NCI-H345 treated with DMSO at 0.1 percent for 48 hours (cell line): ENCODE data around the gene ZNF483.
"Not testable (repeated sequence)": the region's sequence is repeated elsewhere in the genome, so short reads cannot be mapped to it uniquely, and the experiment has no call there.

Source experiments
- DNase-seq: peaks from one replicate; lab custom pipeline; 2025; ENCODE audit not compliant: unreplicated experiment; lab: John Stamatoyannopoulos, UW

Gene ZNF483

DNA sequence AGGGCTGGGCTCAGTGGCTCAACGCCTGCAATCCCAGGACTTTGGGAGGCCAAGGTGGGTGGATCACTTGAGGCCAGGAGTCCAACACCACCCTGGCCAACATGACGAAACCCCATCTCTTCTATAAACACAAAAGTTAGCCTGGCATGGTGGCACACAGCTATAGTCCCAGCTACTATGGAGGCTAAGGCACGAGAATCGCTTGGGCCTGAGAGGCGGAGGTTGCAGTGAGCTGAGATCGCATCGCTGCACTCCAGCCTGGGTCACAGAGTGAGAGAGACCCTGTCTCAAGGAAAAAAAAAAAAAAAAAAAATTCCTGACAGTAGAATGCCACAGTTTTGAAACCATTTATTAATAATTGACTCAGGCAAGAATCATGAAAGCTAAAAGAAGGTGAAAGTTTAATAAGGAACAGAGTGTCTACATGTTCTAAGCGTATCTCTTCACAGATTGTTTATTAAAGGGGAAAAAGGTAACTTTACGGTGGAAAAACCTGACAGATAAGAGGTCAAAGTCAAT is 80.1 kb downstream of the ZNF483 start:
- DNase-seq, result no peak

GRCh38 chr9:111610149-111610548 is 85.2 kb downstream of the ZNF483 start:
- DNase-seq, result no peak

- no peak for DNase-seq
Observed at GRCh38 chr9:111610845-111611244, 85.9 kb downstream of the ZNF483 start.

- DNase-seq, result no peak
Observed at GRCh38 chr9:111613436-111614040, 88.6 kb downstream of the ZNF483 start.

DNA sequence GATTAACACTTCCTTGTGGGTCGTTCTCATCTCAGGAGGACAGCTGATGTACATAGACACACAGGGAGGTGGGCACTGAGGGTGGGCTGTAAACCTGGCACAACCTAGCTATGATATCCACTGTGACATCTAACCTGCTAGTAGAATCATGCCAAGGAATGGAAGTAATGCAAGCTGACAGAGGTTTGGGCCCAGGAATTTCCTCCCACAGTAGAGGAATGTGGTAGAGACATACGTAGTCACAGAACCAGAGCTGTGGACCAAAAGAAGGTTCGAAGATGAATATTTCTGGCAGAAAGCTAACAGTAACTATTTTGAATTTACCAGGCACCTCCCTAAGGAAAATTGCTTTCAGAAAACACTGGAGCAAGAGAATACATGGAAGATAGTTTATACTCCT is 90.9 kb downstream of the ZNF483 start:
- DNase-seq, result no peak

GRCh38 chr9:111617349-111617748 is 92.4 kb downstream of the ZNF483 start:
- DNase-seq, result not testable (repeated sequence)

DNA sequence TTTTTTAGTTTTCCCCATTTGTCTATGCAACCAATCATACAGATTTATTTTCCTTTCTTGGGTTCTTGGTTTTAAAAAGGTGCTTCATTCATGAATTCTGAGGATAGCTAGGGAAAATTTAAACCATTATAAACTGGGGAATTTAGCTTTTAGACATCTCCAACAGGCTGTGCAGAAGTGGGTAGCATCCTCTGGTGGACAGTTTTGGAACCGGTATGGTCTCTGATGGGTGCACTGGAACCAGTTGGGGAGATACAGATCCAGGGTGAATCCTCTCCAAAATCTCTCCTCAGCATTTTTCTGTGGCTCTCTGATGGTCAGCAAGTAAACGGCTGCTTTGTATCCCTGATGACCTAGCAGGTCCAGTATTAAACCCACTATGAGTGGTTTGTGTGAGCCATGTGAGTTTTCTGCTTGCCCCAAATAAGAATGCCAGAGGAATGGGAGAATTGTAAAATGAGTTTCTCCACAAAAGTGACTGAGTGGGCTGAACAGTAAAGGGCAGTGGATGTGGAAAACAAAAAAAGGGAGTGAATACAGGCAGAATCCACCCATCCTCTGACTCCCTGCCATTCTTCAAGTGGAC is 97.0 kb downstream of the ZNF483 start:
- no peak for DNase-seq

GRCh38 chr9:111622626-111623025 is 97.6 kb downstream of the ZNF483 start:
- no peak for DNase-seq
